Measurements from ENCODE around the gene AXIN1.

The AXIN1 gene

DNA sequence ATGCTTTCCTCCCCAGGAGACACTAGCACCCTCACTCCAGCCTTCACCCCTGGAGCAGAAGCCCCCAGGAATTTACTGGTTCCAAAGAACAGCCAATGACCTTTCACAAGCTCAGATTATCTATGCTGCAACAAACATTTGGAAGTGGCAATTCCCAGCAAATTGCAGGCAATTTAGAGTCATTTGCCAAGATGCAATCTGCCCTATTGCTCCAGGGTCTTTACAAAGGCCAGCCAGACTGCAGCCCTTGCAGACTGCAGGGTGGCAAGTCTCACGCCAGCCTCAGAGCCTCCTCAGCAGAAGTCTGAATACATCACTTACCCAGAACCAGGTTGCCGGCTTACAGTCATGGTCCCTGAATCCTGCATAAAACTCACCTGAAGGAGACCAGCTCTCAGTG is 21.8 kb downstream of the AXIN1 start:
- H3K4me3 ChIP-seq (ENCODE audit: low read length) = no peak overlapping the region
- DNase-seq (ENCODE audit: low read depth) = no peak
- TF ChIP-seq, protein P1, sequence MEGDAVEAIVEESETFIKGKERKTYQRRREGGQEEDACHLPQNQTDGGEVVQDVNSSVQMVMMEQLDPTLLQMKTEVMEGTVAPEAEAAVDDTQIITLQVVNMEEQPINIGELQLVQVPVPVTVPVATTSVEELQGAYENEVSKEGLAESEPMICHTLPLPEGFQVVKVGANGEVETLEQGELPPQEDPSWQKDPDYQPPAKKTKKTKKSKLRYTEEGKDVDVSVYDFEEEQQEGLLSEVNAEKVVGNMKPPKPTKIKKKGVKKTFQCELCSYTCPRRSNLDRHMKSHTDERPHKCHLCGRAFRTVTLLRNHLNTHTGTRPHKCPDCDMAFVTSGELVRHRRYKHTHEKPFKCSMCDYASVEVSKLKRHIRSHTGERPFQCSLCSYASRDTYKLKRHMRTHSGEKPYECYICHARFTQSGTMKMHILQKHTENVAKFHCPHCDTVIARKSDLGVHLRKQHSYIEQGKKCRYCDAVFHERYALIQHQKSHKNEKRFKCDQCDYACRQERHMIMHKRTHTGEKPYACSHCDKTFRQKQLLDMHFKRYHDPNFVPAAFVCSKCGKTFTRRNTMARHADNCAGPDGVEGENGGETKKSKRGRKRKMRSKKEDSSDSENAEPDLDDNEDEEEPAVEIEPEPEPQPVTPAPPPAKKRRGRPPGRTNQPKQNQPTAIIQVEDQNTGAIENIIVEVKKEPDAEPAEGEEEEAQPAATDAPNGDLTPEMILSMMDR (conservative IDR thresholded peaks at IDR 0.05; ENCODE audit: low read depth, low read length) = no peak

DNA sequence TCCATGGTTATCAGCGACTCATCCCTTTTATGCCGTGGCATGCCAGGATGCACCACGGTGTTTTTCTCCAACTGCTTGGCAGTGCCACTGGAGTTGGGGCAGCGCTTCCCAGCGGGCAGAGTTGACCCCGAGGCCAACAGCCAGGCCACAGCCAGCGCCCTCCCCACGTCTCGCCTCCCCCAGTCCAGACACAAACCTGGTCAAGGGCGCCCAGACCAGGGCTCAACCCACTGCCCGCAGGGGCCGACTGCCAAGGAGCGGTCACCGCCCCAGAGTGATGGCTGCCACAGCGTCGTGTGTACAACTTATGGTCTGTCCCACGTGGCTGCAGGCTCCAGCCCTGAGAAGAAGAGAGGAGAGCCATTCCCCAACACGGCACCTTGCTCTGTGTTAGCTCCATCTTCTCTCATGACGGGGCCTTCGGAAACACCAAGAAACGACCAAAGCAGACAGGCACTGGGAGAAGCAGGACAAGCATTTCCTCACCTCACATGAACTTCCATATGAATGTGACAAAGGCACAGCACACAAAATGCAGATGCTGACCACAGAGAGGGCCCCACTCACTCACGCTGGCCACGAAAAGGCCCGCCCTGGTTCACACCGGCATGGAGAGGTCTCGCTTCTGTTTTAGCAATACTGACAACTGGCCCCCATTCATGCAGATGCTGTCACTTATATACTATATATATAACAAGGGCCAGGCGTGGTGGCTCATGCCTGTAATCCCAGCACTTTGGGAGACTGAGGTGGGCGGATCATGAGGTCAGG is 27.0 kb downstream of the AXIN1 start:
- TF ChIP-seq, protein P1 (conservative IDR thresholded peaks at IDR 0.05; ENCODE audit: low read depth, low read length) = no peak
- H3K4me3 ChIP-seq (ENCODE audit: low read length) = no peak overlapping the region

DNA sequence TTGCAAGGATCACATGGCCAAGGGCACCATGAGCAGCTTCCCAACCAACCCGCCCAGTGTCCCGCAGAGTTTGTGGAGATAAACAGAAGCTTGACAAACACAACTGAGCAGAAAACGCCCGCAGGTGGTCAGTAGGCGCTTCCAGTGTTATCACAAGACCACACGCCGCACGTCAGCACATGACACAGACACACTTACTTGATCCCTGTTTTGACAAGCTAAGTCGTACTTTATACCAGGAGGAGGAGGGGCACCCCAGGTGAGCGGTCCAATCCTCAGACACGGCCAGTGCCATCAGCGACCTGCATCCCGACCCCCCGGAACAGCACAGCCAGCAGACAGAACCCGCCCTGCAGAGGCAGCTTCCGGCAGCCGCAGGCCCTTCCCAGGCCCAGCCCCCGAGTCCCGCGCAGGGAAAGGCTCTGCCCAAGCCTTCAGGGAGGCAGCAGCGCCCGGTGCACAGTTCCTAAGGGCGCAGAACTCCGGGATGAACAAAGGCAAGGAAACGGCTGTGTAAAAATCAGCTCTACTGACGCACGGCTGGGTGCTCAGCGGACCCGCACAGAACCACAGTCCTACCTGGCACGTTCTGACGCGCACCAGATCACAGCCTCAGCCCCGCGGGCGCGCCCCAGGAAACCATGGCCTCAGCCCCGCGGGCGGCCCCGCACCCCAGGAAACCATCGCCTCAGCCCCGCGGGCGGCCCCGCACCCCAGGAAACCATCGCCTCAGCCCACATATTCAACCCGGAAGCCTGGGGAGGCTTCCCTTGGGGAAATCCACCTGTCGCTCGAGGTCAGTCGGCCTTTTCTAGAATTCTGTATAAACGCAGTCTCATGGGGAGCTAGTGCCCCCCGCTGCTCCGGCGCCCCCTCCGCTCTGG is 27.8 kb downstream of the AXIN1 start:
- no peak for DNase-seq (ENCODE audit: low read depth)
- TF ChIP-seq, protein P1 (conservative IDR thresholded peaks at IDR 0.05; ENCODE audit: low read depth, low read length) = no peak
- H3K4me3 ChIP-seq (ENCODE audit: low read length) = no peak overlapping the region

More for the DNA sequence above, 27.0 kb downstream of the AXIN1 start:
- DNase-seq (ENCODE audit: low read depth) = no peak

DNA sequence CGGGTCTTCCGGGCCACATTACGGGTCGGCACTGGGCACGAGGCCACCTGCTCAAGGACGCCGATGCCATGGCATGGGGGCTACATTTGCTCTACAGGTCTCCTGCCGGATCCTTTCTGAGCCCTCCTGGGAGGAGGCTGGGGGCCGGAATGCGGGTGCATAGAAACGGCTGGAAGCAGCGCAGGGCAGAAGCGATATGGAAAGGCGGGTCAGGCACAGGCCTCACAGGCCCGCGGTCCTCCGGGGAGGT is 28.4 kb downstream of the AXIN1 start:
- TF ChIP-seq, protein P1 (conservative IDR thresholded peaks at IDR 0.05; ENCODE audit: low read depth, low read length) = no peak
- no peak overlapping the region for H3K4me3 ChIP-seq (ENCODE audit: low read length)
- no peak for DNase-seq (ENCODE audit: low read depth)

DNA sequence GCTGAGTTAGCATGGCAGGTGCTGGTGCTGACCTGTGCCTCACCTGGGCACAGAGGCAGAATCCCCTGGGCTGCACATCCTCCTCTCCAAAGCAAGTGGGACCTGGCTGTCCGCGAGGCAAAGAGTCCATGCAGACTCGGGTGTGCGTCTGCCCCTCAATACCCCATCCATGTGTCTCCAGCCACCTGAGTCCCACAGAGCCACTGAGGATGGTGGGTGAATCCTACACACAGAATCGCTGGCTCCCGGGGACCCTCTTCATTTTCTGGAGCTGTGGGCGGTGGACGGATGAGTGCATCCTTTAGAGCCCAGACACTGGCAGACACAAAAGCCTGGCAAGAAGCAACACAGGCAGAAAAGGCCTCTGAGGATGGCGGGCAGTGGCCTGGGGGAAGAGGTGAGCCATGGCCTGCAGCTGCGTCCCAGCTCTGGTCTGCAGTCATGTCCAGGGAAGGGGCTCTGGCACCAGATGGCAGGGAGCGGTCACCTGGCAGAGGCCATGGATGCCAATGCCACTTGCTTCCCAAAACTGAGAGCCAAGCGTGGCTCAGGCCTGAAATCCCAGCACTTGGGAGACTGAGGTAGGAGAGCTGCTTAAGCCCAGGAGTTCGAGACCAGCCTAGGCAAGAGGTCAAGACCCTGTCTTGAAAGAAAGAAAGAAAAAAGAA is 29.9 kb downstream of the AXIN1 start:
- TF ChIP-seq, protein P1 (conservative IDR thresholded peaks at IDR 0.05; ENCODE audit: low read depth, low read length) = no peak
- no peak overlapping the region for H3K4me3 ChIP-seq (ENCODE audit: low read length)
- DNase-seq (ENCODE audit: low read depth) = no peak

DNA sequence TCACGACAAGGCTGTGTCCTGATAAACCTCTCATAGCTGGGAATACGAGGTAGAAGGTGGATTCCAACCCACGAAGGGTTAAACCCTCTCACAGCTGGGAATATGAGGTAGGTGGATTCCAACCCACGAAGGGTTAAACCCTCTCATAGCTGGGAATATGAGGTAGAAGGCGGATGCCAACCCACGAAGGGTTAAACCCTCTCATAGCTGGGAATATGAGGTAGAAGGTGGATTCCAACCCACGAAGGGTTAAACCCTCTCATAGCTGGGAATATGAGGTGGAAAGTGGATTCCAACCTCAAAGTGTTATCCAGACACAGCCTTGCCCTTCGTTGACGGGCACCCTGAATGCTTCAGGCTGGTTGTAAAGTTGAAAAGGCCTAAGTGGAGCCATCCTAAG is 31.0 kb downstream of the AXIN1 start:
- no peak for DNase-seq (ENCODE audit: low read depth)
- TF ChIP-seq, protein P1 (conservative IDR thresholded peaks at IDR 0.05; ENCODE audit: low read depth, low read length) = no peak
- H3K4me3 ChIP-seq (ENCODE audit: low read length) = no peak overlapping the region

Measured in retinal pigment epithelial cell (primary cell).